ENCODE data around the gene ZNF532. TPM values are rescaled to one million over a fixed set of nuclear protein-coding genes. Genes with fewer than 3 reads are reported as not detected.

Gene ZNF532
- total RNA-seq, 1 experiment from 2014 or later, result 6.1 TPM

- DNase-seq (ENCODE audit: extremely low read depth, low read depth), result no peak
Measured at GRCh38 chr18:58847383-58848071, 17.1 kb upstream of the ZNF532 start.

- DNase-seq (ENCODE audit: extremely low read depth, low read depth), result no peak
Measured at GRCh38 chr18:58848685-58849084, 16.0 kb upstream of the ZNF532 start.

- DNase-seq (ENCODE audit: extremely low read depth, low read depth), result no peak
Measured at GRCh38 chr18:58850786-58851469, 13.7 kb upstream of the ZNF532 start.

GRCh38 chr18:58851856-58852255 lies 12.8 kb upstream of the ZNF532 start:
- DNase-seq (ENCODE audit: extremely low read depth, low read depth), result no peak

GRCh38 chr18:58852629-58853028 lies 12.0 kb upstream of the ZNF532 start:
- no peak for DNase-seq (ENCODE audit: extremely low read depth, low read depth)

GRCh38 chr18:58853561-58853960 lies 11.1 kb upstream of the ZNF532 start:
- no peak for DNase-seq (ENCODE audit: extremely low read depth, low read depth)

GRCh38 chr18:58855521-58855920 lies 9.2 kb upstream of the ZNF532 start:
- DNase-seq (ENCODE audit: extremely low read depth, low read depth), result peak; percentile 72

GRCh38 chr18:58856881-58857280 lies 7.8 kb upstream of the ZNF532 start:
- peak; percentile 39 for DNase-seq (ENCODE audit: extremely low read depth, low read depth)

- no peak for DNase-seq (ENCODE audit: extremely low read depth, low read depth)
Measured at GRCh38 chr18:58858591-58859468, 5.8 kb upstream of the ZNF532 start.

- no peak for DNase-seq (ENCODE audit: extremely low read depth, low read depth)
Measured at GRCh38 chr18:58859907-58860306, 4.8 kb upstream of the ZNF532 start.

GRCh38 chr18:58860747-58861231 lies 3.9 kb upstream of the ZNF532 start:
- no peak for DNase-seq (ENCODE audit: extremely low read depth, low read depth)

GRCh38 chr18:58861353-58861752 lies 3.3 kb upstream of the ZNF532 start:
- no peak for DNase-seq (ENCODE audit: extremely low read depth, low read depth)

- no peak for DNase-seq (ENCODE audit: extremely low read depth, low read depth)
Measured at GRCh38 chr18:58861861-58862301, 2.8 kb upstream of the ZNF532 start.

GRCh38 chr18:58862356-58862755 lies 2.3 kb upstream of the ZNF532 start:
- no peak for DNase-seq (ENCODE audit: extremely low read depth, low read depth)

- no peak for DNase-seq (ENCODE audit: extremely low read depth, low read depth)
Measured at GRCh38 chr18:58862851-58863538, 1.7 kb upstream of the ZNF532 start.

GRCh38 chr18:58863539-58864145 lies 1.0 kb upstream of the ZNF532 start:
- DNase-seq (ENCODE audit: extremely low read depth, low read depth), result no peak

- DNase-seq (ENCODE audit: extremely low read depth, low read depth), result no peak
Measured at GRCh38 chr18:58865033-58865590, 435 bp downstream of the ZNF532 start.

- no peak for DNase-seq (ENCODE audit: extremely low read depth, low read depth)
Measured at GRCh38 chr18:58865701-58866065, 1.0 kb downstream of the ZNF532 start.

GRCh38 chr18:58866066-58866772 lies 1.5 kb downstream of the ZNF532 start:
- no peak for DNase-seq (ENCODE audit: extremely low read depth, low read depth)
